ENCODE results near the gene SDF2L1. TPM values are rescaled to one million over a fixed set of nuclear protein-coding genes. Genes with fewer than 3 reads are reported as not detected.
A peak's percentile ranks its signal among the peaks of the same experiment; 100 is the strongest.

SDF2L1 gene
- total and polyA plus RNA-seq, 9 of the 15 experiments (the other 6 are each of a cell fraction or from before 2014, with no cell fraction given) = 15.1 to 989 (median 124) TPM

DNA sequence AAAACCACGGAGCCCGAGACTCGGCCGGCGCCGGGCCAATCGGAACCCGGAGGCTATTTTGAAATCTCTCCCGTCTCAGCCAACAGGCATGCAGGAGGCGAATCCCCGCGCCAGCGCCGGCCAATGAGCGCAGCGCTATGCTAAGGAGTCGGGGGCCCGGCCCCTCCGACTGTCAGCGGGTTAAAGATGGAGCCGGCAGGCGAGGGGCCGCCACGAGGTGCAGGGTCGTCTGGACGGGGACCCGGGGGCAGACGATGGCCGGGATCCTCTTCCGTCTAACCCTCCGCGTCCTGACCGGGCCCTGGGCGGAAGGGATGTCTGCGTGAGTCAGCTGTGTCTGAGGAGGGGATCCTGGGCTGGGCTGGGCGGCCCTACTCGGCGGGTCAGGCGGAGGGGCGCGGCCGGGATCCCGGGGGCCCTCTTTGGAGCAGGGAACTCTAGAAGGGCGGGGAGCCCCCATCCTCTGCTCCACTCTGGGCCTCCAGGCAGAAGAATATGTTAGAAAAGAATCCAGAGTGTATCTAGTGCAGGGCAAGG, 10.0 kb downstream of the SDF2L1 start (continued):
- TF ChIP-seq, protein P1, sequence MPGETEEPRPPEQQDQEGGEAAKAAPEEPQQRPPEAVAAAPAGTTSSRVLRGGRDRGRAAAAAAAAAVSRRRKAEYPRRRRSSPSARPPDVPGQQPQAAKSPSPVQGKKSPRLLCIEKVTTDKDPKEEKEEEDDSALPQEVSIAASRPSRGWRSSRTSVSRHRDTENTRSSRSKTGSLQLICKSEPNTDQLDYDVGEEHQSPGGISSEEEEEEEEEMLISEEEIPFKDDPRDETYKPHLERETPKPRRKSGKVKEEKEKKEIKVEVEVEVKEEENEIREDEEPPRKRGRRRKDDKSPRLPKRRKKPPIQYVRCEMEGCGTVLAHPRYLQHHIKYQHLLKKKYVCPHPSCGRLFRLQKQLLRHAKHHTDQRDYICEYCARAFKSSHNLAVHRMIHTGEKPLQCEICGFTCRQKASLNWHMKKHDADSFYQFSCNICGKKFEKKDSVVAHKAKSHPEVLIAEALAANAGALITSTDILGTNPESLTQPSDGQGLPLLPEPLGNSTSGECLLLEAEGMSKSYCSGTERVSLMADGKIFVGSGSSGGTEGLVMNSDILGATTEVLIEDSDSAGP (CRISPR knock-in tag; IDR thresholded peaks at IDR 0.05) = no peak
- TF ChIP-seq PPARD (CRISPR knock-in tag; IDR thresholded peaks at IDR 0.05) (no peak), ZNF121 (CRISPR knock-in tag; conservative IDR thresholded peaks at IDR 0.05) (no peak), MYC (IDR thresholded peaks at IDR 0.05; ENCODE audit: low read depth, low read length) (peak; percentile 100), MYC (CRISPR knock-in tag; IDR thresholded peaks at IDR 0.05; ENCODE audit: borderline replicate concordance, low read depth) (no peak), NCOA1 (IDR thresholded peaks at IDR 0.05; ENCODE audit: low read depth) (no peak), CHD2 (IDR thresholded peaks at IDR 0.05; ENCODE audit: low read depth, low read length) (peak; percentile 87), ILF3 (IDR thresholded peaks at IDR 0.05; ENCODE audit: borderline replicate concordance) (no peak), ETV6 (IDR thresholded peaks at IDR 0.05; ENCODE audit: borderline replicate concordance in 1 of 2, low read depth in 2 of 2, low read length in 1 of 2) (peak in 1 of 2 experiments; percentile 23; a peak in 1 of 4 replicates), ETV6 (CRISPR knock-in tag; IDR thresholded peaks at IDR 0.05; ENCODE audit: borderline replicate concordance) (no peak), ZNF76 (CRISPR knock-in tag; IDR thresholded peaks at IDR 0.05; ENCODE audit: borderline replicate concordance) (no peak)
- TF ChIP-seq, protein P2, sequence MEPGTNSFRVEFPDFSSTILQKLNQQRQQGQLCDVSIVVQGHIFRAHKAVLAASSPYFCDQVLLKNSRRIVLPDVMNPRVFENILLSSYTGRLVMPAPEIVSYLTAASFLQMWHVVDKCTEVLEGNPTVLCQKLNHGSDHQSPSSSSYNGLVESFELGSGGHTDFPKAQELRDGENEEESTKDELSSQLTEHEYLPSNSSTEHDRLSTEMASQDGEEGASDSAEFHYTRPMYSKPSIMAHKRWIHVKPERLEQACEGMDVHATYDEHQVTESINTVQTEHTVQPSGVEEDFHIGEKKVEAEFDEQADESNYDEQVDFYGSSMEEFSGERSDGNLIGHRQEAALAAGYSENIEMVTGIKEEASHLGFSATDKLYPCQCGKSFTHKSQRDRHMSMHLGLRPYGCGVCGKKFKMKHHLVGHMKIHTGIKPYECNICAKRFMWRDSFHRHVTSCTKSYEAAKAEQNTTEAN (CRISPR knock-in tag; IDR thresholded peaks at IDR 0.05) = no peak
- TF ChIP-seq, protein P3, sequence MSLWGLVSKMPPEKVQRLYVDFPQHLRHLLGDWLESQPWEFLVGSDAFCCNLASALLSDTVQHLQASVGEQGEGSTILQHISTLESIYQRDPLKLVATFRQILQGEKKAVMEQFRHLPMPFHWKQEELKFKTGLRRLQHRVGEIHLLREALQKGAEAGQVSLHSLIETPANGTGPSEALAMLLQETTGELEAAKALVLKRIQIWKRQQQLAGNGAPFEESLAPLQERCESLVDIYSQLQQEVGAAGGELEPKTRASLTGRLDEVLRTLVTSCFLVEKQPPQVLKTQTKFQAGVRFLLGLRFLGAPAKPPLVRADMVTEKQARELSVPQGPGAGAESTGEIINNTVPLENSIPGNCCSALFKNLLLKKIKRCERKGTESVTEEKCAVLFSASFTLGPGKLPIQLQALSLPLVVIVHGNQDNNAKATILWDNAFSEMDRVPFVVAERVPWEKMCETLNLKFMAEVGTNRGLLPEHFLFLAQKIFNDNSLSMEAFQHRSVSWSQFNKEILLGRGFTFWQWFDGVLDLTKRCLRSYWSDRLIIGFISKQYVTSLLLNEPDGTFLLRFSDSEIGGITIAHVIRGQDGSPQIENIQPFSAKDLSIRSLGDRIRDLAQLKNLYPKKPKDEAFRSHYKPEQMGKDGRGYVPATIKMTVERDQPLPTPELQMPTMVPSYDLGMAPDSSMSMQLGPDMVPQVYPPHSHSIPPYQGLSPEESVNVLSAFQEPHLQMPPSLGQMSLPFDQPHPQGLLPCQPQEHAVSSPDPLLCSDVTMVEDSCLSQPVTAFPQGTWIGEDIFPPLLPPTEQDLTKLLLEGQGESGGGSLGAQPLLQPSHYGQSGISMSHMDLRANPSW (CRISPR knock-in tag; IDR thresholded peaks at IDR 0.05) = peak; percentile 68; the same call in 1 of the 2 replicates
- TF ChIP-seq, protein P4, sequence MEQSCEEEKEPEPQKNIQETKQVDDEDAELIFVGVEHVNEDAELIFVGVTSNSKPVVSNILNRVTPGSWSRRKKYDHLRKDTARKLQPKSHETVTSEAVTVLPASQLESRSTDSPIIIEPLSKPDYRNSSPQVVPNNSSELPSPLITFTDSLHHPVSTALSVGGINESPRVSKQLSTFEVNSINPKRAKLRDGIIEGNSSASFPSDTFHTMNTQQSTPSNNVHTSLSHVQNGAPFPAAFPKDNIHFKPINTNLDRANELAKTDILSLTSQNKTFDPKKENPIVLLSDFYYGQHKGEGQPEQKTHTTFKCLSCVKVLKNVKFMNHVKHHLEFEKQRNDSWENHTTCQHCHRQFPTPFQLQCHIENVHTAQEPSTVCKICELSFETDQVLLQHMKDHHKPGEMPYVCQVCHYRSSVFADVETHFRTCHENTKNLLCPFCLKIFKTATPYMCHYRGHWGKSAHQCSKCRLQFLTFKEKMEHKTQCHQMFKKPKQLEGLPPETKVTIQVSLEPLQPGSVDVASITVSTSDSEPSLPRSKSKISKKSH (CRISPR knock-in tag; IDR thresholded peaks at IDR 0.05) = no peak
- TF ChIP-seq, protein P5, sequence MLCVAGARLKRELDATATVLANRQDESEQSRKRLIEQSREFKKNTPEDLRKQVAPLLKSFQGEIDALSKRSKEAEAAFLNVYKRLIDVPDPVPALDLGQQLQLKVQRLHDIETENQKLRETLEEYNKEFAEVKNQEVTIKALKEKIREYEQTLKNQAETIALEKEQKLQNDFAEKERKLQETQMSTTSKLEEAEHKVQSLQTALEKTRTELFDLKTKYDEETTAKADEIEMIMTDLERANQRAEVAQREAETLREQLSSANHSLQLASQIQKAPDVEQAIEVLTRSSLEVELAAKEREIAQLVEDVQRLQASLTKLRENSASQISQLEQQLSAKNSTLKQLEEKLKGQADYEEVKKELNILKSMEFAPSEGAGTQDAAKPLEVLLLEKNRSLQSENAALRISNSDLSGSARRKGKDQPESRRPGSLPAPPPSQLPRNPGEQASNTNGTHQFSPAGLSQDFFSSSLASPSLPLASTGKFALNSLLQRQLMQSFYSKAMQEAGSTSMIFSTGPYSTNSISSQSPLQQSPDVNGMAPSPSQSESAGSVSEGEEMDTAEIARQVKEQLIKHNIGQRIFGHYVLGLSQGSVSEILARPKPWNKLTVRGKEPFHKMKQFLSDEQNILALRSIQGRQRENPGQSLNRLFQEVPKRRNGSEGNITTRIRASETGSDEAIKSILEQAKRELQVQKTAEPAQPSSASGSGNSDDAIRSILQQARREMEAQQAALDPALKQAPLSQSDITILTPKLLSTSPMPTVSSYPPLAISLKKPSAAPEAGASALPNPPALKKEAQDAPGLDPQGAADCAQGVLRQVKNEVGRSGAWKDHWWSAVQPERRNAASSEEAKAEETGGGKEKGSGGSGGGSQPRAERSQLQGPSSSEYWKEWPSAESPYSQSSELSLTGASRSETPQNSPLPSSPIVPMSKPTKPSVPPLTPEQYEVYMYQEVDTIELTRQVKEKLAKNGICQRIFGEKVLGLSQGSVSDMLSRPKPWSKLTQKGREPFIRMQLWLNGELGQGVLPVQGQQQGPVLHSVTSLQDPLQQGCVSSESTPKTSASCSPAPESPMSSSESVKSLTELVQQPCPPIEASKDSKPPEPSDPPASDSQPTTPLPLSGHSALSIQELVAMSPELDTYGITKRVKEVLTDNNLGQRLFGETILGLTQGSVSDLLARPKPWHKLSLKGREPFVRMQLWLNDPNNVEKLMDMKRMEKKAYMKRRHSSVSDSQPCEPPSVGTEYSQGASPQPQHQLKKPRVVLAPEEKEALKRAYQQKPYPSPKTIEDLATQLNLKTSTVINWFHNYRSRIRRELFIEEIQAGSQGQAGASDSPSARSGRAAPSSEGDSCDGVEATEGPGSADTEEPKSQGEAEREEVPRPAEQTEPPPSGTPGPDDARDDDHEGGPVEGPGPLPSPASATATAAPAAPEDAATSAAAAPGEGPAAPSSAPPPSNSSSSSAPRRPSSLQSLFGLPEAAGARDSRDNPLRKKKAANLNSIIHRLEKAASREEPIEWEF (CRISPR knock-in tag; IDR thresholded peaks at IDR 0.05) = no peak
